Measurements from ENCODE around the gene SS18L1.

Gene SS18L1

DNA sequence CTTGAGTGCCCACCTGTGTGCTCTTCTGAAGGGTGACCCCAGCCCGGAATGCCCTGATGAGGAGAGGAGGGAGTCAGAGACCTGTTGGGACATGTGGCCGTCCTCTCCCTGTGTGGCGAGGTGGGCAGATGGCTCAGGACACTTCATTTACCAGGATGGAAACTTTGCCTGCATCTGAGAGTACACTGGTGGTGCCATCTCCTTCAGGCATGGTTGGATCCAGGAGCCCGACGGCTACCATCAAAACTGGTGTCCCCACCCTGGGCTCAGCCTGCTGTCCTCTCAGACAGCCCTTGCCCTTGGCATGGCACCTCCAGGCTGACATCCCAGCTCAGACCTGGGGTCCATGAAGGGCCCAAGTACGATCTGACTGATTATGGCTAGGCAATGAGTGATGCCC lies 87.7 kb downstream of the SS18L1 start:
- Histone ChIP-seq H3K27me3 (ENCODE audit: low read depth, low read length) (no peaks in the 10 kb centered on the region), H3K27ac (ENCODE audit: low read length) (no peak overlapping the region)
- TF ChIP-seq CTCF (IDR thresholded peaks at IDR 0.05; ENCODE audit: low read depth, low read length) (no peak), EZH2phosphoT487 (IDR thresholded peaks at IDR 0.05; ENCODE audit: low read depth) (no peak)

More for the DNA sequence above, 87.7 kb downstream of the SS18L1 start:
- no peaks in the 10 kb centered on the region for H4K20me1 ChIP-seq (ENCODE audit: insufficient read depth, low read length)
- H3K9ac ChIP-seq (ENCODE audit: low read length) = no peak overlapping the region
- H3K4me2 ChIP-seq (ENCODE audit: low read length) = no peak overlapping the region
- no peaks in the 10 kb centered on the region for H3K9me3 ChIP-seq (ENCODE audit: insufficient read depth, low read length)
- H2AFZ ChIP-seq (ENCODE audit: low read depth, low read length) = no peak overlapping the region
- H3K36me3 ChIP-seq (replicated peaks; ENCODE audit: low read depth, low read length) = no peaks in the 10 kb centered on the region
- no peaks in the 10 kb centered on the region for H3K4me1 ChIP-seq (ENCODE audit: low read length)
- no peak overlapping the region for H3K4me3 ChIP-seq (ENCODE audit: low read length)
- no peaks in the 10 kb centered on the region for H3K79me2 ChIP-seq (ENCODE audit: low read length)

Data from OCI-LY3 (cell line).